Stimulated activated CD4-positive, alpha-beta T cell treated with anti-CD3 and anti-CD28 coated beads, Interleukin-2, amount 100 ng/mL, for 48 hours (primary cell): Measurements from ENCODE around the gene STK39.

Experiments
- DNase-seq, 2 donors: peaks; one replicate each; pipeline ENCODE4 v3.0.0-alpha.2; 2020

The STK39 gene

DNA sequence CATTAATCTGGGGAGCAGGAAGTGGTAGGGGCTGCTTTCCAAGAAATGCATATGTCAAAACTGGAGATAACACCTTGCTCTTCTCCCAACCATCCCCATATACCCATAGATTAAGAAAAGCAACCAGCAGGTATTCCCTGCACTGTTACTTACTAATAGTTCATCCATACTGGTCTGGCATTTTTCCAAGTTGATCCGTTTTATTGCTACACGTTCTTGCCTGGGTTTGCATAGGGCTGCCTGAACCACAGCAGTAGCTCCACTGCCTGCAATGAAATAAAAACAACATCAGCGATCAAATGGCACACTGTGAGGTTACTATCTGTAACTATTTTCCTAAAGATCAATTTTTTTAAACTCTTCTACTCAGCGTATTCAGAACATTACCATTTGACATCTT, 65.6 kb downstream of the STK39 start:
- no peak for DNase-seq

DNA sequence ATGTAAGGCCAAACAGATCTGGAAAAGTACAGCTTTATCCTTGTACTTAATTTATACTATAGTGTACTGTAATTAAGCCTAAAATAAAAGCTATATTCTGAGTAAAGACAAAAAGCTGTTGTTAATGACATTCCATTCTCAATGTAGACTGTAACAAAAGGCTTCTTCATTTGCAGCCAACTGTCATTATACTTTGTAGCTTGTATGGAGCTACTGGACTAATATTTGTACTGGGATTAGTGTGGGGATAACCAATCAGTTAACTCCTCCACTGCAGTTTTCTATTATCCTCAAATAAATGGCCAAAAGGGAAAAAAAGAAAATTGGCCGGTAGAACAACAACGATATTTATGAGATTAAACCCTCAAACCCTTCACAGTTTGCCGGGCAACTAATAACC, 66.5 kb downstream of the STK39 start:
- DNase-seq: no peak

- no peak for DNase-seq
These were observed 66.9 kb downstream of the STK39 start for GRCh38 chr2:168180483-168180882.

DNA sequence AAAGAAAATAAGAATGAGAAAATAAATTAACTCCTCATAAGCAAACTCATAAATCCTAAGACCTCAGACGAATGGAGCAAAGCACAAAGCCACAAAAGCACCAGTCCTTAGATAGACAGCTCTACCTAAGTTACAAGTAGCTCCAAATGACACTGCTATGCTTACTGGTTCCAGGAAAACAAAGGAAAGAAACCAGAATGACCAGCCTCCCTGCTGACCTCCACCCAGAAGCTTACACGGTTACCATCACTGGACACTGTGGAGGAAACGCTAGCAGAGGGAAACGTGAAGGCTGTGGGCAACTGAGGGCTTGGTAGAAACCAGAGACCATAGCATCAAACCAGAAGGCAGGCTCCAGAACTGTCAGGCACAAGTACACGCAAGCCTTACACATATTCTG, 67.8 kb downstream of the STK39 start:
- no peak for DNase-seq

DNA sequence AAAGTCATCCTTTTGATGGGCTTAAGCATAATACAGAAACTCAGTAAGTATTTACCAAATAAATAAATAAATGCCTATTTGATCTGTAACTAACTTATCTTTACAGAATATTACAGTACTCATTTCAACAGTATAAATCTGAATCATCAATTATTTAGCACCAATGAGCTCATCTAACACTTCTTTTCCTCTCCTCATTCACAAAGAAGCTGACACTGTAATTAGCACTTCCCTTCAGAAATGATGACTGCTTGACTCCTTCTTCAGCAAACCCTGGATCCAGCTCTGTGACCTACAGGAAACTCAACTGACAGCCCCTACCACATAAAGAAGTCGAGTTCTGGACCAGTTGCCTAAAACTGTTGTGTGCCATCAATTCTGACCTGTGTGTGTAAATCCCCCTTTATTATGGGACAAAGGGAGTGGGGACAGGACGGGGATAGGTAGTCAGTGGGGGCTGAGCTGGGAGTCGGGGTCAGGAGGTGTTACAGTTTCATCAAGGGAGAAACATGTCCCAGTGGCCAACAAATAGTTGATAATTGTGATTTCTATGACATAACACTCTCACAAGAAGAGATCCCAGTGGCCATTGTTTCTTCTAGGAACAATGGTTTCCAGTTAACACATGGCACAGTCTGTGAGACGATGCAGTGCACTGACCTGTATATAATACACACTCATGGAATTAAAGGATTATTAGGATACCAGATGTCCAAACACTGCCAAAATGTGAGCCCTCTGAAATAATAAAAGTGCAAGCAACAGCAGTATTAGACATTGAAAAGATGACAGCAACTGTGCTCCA, 68.7 kb downstream of the STK39 start:
- DNase-seq: no peak

DNA sequence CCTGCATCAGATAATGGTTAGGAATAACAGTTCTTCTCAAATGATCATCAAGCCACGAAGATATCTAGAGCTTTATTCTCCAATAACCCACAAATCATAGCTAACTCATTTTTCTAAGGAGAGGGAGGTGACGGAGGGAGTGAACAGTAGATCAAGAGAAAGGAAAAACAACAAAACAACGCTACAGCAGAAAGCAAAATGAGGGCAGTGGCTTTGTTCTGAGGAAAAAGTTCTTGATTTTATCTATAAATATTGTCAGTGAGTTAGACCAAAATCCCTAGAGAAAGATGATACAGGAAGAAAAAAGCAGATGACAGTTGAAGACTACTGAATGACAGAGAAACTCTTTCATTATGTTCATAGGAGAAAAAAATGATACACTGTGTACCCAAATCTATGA, 71.0 kb downstream of the STK39 start:
- no peak for DNase-seq

GRCh38 chr2:168175469-168175868, 71.9 kb downstream of the STK39 start:
- DNase-seq: no peak

DNA sequence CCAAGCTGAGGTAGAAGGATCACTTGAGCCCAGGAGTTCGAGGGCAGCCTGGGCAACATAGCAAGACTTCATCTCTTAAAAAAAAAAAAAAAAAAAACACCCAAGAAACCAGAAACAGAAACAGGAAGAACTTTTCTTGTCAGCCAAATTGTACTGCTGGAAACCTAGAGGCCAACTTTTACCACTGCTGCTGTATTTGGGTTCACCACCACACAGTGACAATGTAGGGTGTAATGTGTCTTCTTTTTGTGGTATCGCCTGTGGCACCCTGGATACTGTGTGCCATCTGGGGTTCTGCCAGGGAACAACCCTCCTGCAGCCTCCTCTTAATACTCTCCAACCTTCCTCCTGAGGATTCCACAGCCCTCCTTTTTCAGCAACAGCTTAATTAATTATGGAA, 72.6 kb downstream of the STK39 start:
- no peak for DNase-seq

- DNase-seq: no peak
These were observed 75.3 kb downstream of the STK39 start for GRCh38 chr2:168172071-168172470.

DNA sequence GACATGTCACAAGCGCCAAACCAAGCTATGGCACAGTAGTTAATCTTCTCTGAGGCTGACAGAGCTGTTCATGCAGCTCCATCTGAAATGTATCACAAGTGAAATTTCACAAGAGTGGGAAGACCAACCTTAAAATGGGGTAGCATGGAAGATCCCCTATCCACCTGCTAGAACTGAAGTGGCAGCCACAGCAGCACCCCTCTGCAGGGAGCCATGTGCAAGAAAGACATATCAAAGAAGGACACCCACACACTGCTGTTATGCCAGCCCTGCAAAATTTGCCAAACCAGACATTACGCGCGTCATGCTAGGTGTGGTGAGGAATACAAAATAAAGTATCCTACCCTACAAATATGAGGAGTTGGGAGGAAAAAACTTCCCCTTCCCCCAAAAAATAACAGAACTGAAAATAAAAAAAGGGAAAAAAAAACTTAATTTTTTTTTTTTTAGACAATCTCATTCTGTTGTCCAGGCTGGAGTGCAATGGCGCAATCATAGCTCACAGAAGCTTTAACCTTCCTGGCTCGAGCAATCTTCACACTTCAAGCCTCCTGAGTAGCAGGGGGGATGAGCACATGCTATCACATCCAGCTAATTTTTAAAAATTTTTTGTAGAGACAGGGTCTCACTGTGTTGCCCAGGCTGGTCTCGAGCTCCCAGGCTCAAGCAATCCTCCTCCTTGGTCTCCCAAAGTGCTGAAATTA, 76.2 kb downstream of the STK39 start:
- no peak for DNase-seq

GRCh38 chr2:168169097-168169745, 78.2 kb downstream of the STK39 start:
- no peak for DNase-seq

- no peak for DNase-seq
These were observed 79.7 kb downstream of the STK39 start for GRCh38 chr2:168167511-168168263.

DNA sequence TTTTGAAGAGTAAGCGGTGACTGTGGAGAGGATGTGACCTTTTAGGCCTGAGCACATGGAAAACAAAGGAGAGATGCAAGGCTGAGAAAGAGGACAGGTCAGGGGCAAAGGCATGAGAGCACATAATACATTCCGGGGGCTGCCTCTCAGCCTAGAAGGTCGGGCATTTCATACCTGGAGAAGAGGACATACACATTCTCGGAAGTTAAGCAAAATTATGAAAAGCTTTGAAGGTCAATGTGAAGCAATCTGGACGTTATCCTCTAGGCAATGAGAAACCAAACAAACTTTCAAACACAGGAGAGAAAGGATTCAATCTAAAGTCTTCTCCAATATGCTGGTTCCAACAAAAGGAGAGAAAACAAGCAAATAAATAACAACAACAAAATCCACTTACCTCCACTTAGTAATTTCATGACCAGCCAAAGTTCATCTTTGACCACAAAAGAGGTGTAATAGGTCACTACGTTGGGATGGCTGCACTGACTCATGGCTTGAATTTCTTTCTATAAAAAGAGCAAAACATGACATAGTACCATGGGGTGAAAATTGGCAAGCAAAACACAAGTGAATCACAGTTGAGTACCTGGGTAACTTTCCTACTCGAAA, 80.4 kb downstream of the STK39 start:
- DNase-seq: no peak

GRCh38 chr2:168165985-168166901, 81.2 kb downstream of the STK39 start:
- DNase-seq: no peak

DNA sequence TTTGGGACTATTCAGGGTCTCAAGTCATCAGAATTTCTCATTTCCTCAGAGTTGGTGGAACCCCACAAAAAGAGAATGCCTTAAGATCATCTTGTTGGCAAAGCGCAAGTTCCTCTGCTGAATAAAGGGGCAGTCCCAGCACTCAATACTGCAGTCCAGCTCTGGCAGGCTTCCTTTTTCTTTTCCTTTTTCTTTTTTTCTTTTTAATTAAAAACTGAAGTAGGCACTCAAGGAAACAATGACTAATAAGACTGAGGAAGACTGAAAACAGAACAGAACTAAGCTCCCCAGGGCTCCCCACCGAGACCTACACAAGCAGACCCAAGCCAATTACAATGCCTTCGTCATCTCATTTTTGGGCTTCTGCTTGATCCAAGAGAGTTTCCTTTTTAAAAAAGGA, 82.0 kb downstream of the STK39 start:
- no peak for DNase-seq

DNA sequence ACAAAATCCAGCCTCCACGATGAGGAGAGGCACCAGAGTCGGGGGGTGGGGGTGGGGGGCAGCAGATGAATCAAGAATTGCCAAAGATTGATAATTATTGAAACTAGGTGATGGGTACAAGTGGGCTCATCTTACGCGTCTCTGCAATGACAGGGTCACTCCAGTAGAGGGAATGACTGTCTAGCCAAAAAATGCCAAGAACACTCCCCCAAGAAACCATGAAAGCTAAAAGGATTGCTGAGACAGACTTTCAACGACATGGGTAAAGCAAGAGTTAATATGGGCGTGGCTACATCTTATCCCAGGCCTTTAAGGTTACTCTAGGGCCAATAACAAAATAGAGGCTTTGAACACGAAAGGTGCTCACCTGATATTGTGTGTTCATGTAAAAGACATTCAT, 86.5 kb downstream of the STK39 start:
- DNase-seq: no peak

DNA sequence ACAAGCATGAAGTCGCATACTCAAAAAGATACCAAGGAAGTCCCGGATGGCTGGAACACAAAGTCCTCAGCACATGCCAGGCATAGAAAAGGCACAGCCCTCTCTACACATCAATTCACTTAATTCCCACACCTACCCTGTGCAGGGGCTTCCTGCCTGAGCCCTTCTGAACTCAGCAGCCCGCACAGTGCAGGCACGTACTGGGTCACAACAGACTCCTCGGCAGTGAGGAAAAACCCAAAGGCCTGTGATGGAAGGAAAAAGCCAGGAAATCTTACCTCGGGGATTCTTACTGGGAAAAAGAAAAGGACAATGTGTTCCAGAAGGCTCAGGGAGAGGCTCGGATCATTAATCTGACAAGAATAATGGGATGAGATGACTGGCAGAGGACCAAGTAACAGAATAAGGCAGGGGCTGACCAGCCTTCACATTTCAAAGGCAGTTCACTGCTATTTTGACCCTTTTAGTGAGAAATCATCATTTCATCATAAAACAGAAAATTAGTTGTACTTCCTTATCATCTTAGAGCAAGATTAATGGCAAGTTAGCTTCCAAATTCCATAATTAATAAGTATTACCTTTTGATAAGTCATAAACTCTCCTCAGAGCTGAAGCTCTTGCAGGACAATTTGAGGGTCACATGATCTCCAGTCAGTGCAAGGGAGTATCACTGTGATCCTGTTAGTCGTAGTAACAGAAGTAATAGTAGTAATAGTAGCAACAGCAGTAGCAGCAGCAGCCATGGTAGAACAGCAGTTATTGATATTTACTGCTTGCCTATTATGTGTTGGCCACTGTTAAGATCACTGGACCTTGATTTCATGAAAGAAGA, 87.4 kb downstream of the STK39 start:
- DNase-seq: no peak

DNA sequence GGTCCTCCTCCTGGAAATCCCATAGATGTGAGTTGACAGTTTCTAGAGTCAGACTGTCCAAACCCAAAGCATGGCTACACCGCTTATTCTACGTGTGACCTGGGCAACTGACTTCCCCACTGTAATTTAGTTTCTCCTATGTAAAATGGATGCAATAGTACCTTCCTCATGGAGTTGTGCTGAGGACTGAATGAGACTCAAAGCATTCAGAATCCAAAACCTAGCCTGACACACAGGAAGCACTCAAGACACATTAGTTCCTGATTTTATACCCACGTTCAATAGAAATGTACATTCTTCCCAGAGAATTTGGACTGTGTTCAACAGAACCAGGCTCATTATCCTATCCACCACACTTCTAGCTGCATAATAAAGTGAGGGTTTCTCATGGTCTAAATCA, 88.8 kb downstream of the STK39 start:
- no peak for DNase-seq

GRCh38 chr2:168157926-168158325, 89.5 kb downstream of the STK39 start:
- DNase-seq: no peak

- DNase-seq: no peak
These were observed 90.3 kb downstream of the STK39 start for GRCh38 chr2:168157070-168157469.

DNA sequence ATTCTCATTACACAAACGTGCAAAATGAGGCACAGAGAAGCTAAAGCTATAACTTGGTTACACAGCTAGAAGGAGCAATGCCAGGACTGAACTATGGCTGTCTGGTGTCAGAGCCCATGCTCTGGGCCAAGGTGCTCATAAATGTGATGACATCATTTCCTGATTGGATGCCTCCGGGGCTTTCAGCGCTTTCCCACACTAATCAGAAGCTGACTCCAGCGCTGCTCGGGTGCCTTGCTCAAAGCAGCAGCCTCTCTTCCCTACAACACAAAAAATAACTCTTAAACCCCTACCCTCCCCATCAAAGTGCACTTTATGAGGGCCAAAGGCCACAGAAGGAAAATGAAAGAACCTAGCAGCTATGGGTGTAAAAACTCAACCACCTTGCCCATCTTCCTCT, 90.7 kb downstream of the STK39 start:
- no peak for DNase-seq
